Immature natural killer cell (primary cell): Measurements from ENCODE around the gene RAB7A. TPM values are rescaled to one million over a fixed set of nuclear protein-coding genes. Genes with fewer than 3 reads are reported as not detected.
"Not testable (repeated sequence)": the region's sequence is repeated elsewhere in the genome, so short reads cannot be mapped to it uniquely, and the experiment has no call there.

Source experiments
- DNase-seq, 3 donors: peaks; one replicate each; pipeline ENCODE4 v3.0.0; 2022; ENCODE audit warnings: mixed read lengths in 1 of 3
- H3K27ac Mint-ChIP-seq, 6 donors: one replicate each; pipeline ENCODE4 v1.8.0; 2020; ENCODE audit warnings: mixed read lengths in 6 of 6, mild to moderate bottlenecking in 5 of 6, inconsistent platforms in 4 of 6, moderate library complexity in 3 of 6
- H3K27me3 Mint-ChIP-seq, 3 donors: one replicate each; pipeline ENCODE4 v1.8.0; 2020 to 2021; ENCODE audit warnings: low read depth in 3 of 3, mild to moderate bottlenecking in 3 of 3, mixed read lengths in 3 of 3, moderate library complexity in 3 of 3, inconsistent platforms in 1 of 3
- H3K36me3 Mint-ChIP-seq, 3 donors: one replicate each; pipeline ENCODE4 v1.8.0; 2020; ENCODE audit warnings: mixed read lengths in 3 of 3, inconsistent platforms in 2 of 3, mild to moderate bottlenecking in 2 of 3
- H3K4me1 Mint-ChIP-seq, 2 donors: one replicate each; pipeline ENCODE4 v1.8.0; 2020; ENCODE audit warnings: inconsistent platforms in 2 of 2, mild to moderate bottlenecking in 2 of 2, mixed read lengths in 2 of 2, moderate library complexity in 1 of 2
- H3K4me3 Mint-ChIP-seq, 5 donors: one replicate each; pipeline ENCODE4 v1.8.0; 2020; ENCODE audit warnings: mild to moderate bottlenecking in 5 of 5, mixed read lengths in 5 of 5, inconsistent platforms in 3 of 5, moderate library complexity in 3 of 5
- H3K9me3 Mint-ChIP-seq, 6 donors: one replicate each; pipeline ENCODE4 v1.8.0; 2020; ENCODE audit warnings: mild to moderate bottlenecking in 6 of 6, mixed read lengths in 6 of 6, inconsistent platforms in 4 of 6, moderate library complexity in 3 of 6
- polyA plus RNA-seq, 3 donors: library from polyadenylated mRNA; unstranded; fragments of 300-500 nt; fragmentation: Illumina TruSeq; gene quantifications; one replicate each; pipeline ENCODE4 v1.2.3, GENCODE V29; 2021

The RAB7A gene
- polyA plus RNA-seq, 3 donors from 2014 or later, result 201 to 313 (median 244) TPM

- H3K4me1 Mint-ChIP-seq, result peaks cover 0 to 1% of the 10 kb centered on the region in 2 donors
- H3K9me3 Mint-ChIP-seq, result no peaks in the 10 kb centered on the region
- H3K27ac Mint-ChIP-seq, result no peak overlapping the region
- no peak overlapping the region for H3K4me3 Mint-ChIP-seq
- H3K27me3 Mint-ChIP-seq, result peaks cover 2 to 10% (median 3%) of the 10 kb centered on the region in 3 donors
- DNase-seq, result no peak
- H3K36me3 Mint-ChIP-seq, result no peaks in the 10 kb centered on the region
These were observed 24.4 kb upstream of the RAB7A start for GRCh38 chr3:128701342-128702212.

DNA sequence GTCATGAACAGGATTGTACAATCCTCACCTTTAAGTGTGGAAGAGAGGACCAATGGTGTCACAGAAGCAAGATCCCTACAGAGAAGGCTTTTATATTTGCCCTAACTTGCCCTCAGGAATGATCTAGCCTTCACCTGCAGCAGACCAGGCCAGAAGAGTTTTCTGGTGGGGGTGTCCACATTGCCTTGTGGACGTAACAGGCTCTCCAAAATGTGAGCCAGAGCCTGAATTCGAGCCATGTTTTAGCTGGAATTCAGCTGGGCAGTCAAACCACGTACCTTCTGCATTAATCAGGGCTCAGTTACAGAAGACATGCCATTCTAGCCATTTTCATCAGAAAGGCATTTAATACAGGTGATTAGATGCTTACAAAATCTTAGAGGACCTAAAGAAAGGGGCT lies 23.6 kb upstream of the RAB7A start:
- H3K9me3 Mint-ChIP-seq, result no peaks in the 10 kb centered on the region
- H3K4me1 Mint-ChIP-seq, result peaks cover 0 to 1% of the 10 kb centered on the region in 2 donors
- H3K36me3 Mint-ChIP-seq, result no peaks in the 10 kb centered on the region
- DNase-seq, result no peak
- H3K27me3 Mint-ChIP-seq, result peaks cover 2 to 9% (median 3%) of the 10 kb centered on the region in 3 donors
- H3K4me3 Mint-ChIP-seq, result no peak overlapping the region
- H3K27ac Mint-ChIP-seq, result no peak overlapping the region

- no peaks in the 10 kb centered on the region for H3K36me3 Mint-ChIP-seq
- DNase-seq, result no peak
- H3K9me3 Mint-ChIP-seq, result no peaks in the 10 kb centered on the region
- no peak overlapping the region for H3K4me3 Mint-ChIP-seq
- H3K27me3 Mint-ChIP-seq, result peaks cover 0 to 6% (median 3%) of the 10 kb centered on the region in 3 donors
- no peak overlapping the region for H3K27ac Mint-ChIP-seq
- peaks cover 0 to 1% of the 10 kb centered on the region in 2 donors for H3K4me1 Mint-ChIP-seq
These were observed 22.4 kb upstream of the RAB7A start for GRCh38 chr3:128703561-128703960.

DNA sequence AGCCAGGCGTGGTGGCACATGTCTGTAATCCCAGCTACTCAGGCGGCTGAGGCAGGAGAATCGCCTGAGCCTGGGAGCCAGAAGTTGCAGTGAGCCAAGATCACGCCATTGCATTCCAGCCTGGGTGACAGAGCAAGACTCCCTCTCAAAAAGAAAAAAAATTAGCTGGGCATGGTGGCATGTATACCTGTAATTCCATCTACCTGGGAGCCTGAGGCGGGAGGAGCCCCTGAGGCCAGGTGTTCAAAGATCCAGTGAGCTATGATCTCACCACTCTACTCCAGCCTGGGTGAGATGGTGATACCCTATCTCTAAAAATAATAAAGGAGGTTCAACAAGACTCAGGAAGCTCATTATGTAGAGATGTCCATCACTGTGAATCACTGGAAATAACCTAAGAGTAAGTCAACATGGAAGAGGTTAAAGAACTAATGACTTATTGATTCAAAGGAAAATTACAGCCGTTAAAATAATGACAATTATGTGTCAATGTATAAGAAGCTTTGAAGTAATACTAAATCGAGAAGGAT lies 19.8 kb upstream of the RAB7A start:
- Mint-ChIP-seq H3K9me3 (no peaks in the 10 kb centered on the region), H3K4me3 (no peak overlapping the region), H3K27me3 (peaks cover 0 to 2% (median 0%) of the 10 kb centered on the region in 3 donors), H3K4me1 (no peaks in the 10 kb centered on the region), H3K36me3 (no peaks in the 10 kb centered on the region), H3K27ac (no peak overlapping the region)
- no peak for DNase-seq

DNA sequence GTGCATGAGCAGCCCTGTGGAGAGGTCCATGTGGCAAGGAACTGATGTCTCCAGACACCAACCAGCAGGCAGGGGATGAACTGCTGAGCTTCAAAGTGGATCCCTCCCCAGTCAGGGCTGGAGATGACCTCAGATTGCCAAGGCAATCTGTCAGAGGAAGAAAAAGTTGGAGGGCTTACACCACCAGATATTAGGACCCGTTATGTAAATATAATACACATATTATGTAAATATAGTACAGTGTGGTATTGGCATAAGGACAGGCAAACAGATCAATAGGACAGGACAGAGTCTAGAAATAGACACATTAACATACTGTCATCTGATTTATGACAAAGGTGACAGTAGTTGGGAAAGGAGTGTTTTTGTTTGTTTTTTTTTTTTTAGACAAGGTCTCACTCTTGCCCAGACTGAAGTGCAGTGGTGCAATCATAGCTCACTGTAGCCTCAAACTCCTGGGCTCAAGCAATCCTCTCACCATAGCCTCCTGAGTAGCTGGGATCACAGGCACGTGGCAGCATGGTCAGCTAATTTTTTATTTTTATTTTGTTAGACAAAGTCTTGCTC lies 18.0 kb upstream of the RAB7A start:
- Mint-ChIP-seq H3K4me3 (no peak overlapping the region), H3K27ac (no peak overlapping the region), H3K36me3 (no peaks in the 10 kb centered on the region), H3K9me3 (no peaks in the 10 kb centered on the region), H3K4me1 (no peaks in the 10 kb centered on the region), H3K27me3 (peaks cover 0 to 2% (median 0%) of the 10 kb centered on the region in 3 donors)
- DNase-seq, result no peak

GRCh38 chr3:128709038-128709437 lies 16.9 kb upstream of the RAB7A start:
- Mint-ChIP-seq H3K27ac (no peak overlapping the region), H3K27me3 (peaks cover 0 to 2% (median 0%) of the 10 kb centered on the region in 3 donors), H3K9me3 (no peaks in the 10 kb centered on the region), H3K36me3 (no peaks in the 10 kb centered on the region), H3K4me3 (no peak overlapping the region), H3K4me1 (no peaks in the 10 kb centered on the region)
- no peak for DNase-seq

DNA sequence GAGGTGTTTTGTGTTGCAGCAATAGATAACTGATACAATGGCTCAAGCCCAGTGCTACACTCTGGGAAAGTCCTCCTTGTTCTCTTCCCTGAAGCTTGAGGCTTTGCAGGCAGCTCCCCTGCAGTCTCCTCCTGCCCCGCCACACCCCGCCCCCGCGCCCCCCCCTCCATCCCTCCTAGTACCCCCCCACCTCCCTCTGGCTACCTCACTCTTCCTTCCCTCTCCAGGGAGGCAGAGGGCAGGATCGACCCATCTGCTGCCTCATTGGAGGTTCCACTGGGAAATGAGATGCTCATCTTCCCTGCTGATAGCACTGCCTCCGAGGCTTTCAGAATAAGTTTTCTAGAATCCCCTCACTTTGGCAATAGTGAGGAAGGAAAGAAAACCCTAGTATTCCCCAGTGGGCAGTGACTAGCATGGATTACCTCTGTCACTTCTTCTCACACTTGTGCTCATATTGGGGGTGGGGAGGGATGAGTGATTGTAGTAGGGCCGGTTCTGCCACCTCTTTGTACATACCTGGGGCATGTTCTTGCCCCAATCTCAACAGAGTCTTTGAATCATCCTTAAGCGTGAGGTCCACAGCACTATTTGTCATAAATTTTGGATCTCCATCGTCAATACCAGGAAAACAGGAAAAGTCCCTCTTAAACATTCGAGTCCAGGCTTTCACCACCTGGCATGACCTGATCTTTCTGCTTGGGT lies 16.3 kb upstream of the RAB7A start:
- Mint-ChIP-seq H3K27ac (no peak overlapping the region), H3K27me3 (peaks cover 0 to 2% (median 0%) of the 10 kb centered on the region in 3 donors), H3K4me1 (peaks cover 2 to 3% of the 10 kb centered on the region in 2 donors), H3K36me3 (no peaks in the 10 kb centered on the region), H3K9me3 (no peaks in the 10 kb centered on the region), H3K4me3 (no peak overlapping the region)
- DNase-seq, result no peak

- Mint-ChIP-seq H3K36me3 (peaks cover 0 to 4% (median 0%) of the 10 kb centered on the region in 3 donors), H3K27me3 (peaks cover 0 to 6% (median 0%) of the 10 kb centered on the region in 3 donors), H3K27ac (no peak overlapping the region), H3K4me1 (peaks cover 11% of the 10 kb centered on the region in 2 donors), H3K4me3 (no peak overlapping the region), H3K9me3 (no peaks in the 10 kb centered on the region)
- no peak for DNase-seq
These were observed 15.1 kb upstream of the RAB7A start for GRCh38 chr3:128710816-128711433.

- Mint-ChIP-seq H3K27me3 (peaks cover 0 to 6% (median 0%) of the 10 kb centered on the region in 3 donors), H3K36me3 (peaks cover 0 to 4% (median 0%) of the 10 kb centered on the region in 3 donors), H3K9me3 (no peaks in the 10 kb centered on the region), H3K4me1 (peaks cover 11% of the 10 kb centered on the region in 2 donors), H3K4me3 (no peak overlapping the region), H3K27ac (no peak overlapping the region)
- DNase-seq, result no peak
These were observed 13.1 kb upstream of the RAB7A start for GRCh38 chr3:128712848-128713247.

DNA sequence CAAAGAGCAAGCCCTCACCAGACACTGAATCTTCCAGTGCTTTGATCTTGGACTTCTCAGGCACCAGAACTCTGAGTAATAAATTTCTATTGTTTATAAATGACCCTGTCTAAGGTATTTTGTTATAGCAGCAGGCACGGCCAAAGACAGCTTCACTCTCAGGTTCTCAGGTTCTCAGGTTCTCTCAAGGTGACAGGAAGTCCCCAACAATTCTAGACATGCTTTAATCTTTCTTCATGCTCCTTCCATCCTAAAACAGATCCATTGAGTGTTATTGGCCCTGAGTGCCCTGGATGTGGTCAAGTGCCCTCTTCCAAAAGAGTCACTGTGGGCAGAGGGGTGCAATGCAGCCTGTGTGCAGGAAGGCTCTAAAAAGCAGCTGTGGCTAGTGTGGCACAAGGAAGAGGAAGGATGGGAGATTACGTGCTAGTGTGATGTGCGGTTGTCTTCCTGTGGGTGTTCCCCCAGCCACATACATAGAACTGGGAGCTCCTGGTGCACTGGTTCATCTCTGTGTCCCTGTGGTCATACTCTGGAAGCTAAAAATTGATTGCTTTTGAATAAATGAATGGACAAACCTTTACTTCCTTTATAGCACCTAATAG lies 11.0 kb upstream of the RAB7A start:
- H3K4me1 Mint-ChIP-seq, result peaks cover 11% of the 10 kb centered on the region in 2 donors
- H3K4me3 Mint-ChIP-seq, result peak overlapping the region in 4 of 5 donors; percentile 10 to 73 (median 50)
- H3K36me3 Mint-ChIP-seq, result peaks cover 0 to 4% (median 0%) of the 10 kb centered on the region in 3 donors
- DNase-seq, result peak; percentile 40 to 50 (median 48)
- H3K27ac Mint-ChIP-seq, result peak overlapping the region; percentile 25 to 80 (median 50)
- peaks cover 0 to 6% (median 2%) of the 10 kb centered on the region in 3 donors for H3K27me3 Mint-ChIP-seq
- H3K9me3 Mint-ChIP-seq, result no peaks in the 10 kb centered on the region

DNA sequence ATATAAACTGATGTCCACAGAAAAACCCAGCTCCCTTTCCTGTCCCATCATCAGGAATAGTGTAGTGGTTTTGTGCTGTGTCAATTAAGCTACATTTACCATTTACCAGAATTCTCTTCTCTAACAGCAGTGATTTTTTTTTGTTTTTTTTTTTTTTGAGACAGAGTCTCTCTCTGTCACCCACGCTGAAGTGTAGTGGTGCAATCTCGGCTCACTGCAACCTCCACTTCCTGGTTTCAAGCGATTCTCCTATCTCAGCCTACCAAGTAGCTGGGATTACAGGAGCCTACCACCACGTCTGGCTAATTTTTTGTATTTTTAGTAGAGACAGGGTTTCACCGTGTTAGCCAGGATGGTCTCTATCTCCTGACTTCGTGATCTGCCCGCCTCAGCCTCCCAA lies 7.1 kb upstream of the RAB7A start:
- not testable (repeated sequence) for H3K36me3 Mint-ChIP-seq, H3K4me3 Mint-ChIP-seq, H3K27me3 Mint-ChIP-seq, H3K9me3 Mint-ChIP-seq, DNase-seq, H3K27ac Mint-ChIP-seq
- peaks cover 11% of the 10 kb centered on the region in 2 donors for H3K4me1 Mint-ChIP-seq

DNA sequence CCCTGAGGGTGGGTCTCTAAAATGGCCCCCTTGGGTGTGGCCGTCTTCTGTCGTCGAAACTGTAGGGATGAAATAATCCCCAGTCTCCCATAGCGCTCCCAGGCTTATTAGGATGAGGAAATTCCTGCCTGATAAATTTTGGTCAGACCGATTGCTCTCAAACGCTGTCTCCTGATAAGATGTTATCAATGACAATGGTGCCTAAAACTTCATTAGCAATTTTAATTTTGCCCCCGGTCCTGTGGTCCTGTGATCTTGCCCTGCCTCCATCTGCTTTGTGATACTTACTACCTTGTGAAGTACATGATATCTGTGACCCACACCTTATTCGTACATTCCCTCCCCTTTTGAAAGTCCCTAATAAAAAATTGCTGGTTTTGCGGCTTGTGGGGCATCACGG lies 5.1 kb upstream of the RAB7A start:
- peaks cover 3 to 9% (median 7%) of the 10 kb centered on the region in 3 donors for H3K27me3 Mint-ChIP-seq
- no peak overlapping the region for H3K27ac Mint-ChIP-seq
- H3K9me3 Mint-ChIP-seq, result no peaks in the 10 kb centered on the region
- H3K4me3 Mint-ChIP-seq, result no peak overlapping the region
- H3K36me3 Mint-ChIP-seq, result no peaks in the 10 kb centered on the region
- no peak for DNase-seq
- peaks cover 8 to 15% of the 10 kb centered on the region in 2 donors for H3K4me1 Mint-ChIP-seq

- no peaks in the 10 kb centered on the region for H3K36me3 Mint-ChIP-seq
- H3K9me3 Mint-ChIP-seq, result no peaks in the 10 kb centered on the region
- peaks cover 27 to 36% of the 10 kb centered on the region in 2 donors for H3K4me1 Mint-ChIP-seq
- DNase-seq, result no peak
- no peak overlapping the region for H3K4me3 Mint-ChIP-seq
- H3K27me3 Mint-ChIP-seq, result peaks cover 8 to 16% (median 10%) of the 10 kb centered on the region in 3 donors
- no peak overlapping the region for H3K27ac Mint-ChIP-seq
These were observed 2.5 kb upstream of the RAB7A start for GRCh38 chr3:128723477-128723876.
